Ishikawa (cell line): ENCODE results near the gene CERK.

ENCODE experiments used
- CREB1 ChIP-seq: IDR thresholded peaks from 2 replicates; pipeline ENCODE4 v1.6.1; 2012; ENCODE audit warnings: low read depth
- TAF1 ChIP-seq: IDR thresholded peaks from 2 replicates; pipeline ENCODE4 v1.6.1; 2012; ENCODE audit warnings: low read depth, mild to moderate bottlenecking
- TF ChIP-seq, protein P1 (sequence below): IDR thresholded peaks from 2 replicates; pipeline ENCODE4 v1.6.1; 2012

DNA sequence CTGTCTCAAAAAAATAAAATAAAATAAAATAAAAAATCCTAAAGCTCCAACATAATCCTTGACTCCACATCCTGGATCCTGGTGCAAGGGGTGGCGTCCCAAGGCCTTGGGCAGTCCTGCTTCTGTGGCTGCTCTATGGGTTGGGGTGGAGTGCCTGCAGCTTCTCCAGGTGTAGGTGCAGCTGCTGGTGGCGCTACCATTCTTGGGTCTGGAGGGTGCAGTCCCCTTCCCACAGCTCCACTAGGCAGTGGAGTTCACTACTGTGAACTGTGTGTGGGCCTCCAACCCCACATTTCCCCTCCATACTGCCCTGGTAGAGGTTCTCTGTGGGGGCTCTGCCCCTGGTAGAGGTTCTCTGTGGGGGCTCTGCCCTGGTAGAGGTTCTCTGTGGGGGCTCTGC lies 17.5 kb upstream of the CERK start:
- TF ChIP-seq TAF1 (no peak), CREB1 (no peak)
- TF ChIP-seq, protein P1, sequence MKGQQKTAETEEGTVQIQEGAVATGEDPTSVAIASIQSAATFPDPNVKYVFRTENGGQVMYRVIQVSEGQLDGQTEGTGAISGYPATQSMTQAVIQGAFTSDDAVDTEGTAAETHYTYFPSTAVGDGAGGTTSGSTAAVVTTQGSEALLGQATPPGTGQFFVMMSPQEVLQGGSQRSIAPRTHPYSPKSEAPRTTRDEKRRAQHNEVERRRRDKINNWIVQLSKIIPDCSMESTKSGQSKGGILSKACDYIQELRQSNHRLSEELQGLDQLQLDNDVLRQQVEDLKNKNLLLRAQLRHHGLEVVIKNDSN: no peak
